Right lobe of liver (tissue), 4 donors: Measurements from ENCODE around the gene ADGRG2.

Experiments used
- POLR2A ChIP-seq: fragments of 450-650 bp; IDR thresholded peaks from one replicate; pipeline ENCODE4 v1.6.1; 2017; ENCODE audit warnings: antibody characterized with exemption, mild to moderate bottlenecking
- TF ChIP-seq, protein P1 (sequence below), 4 donors: fragments of 200-600 bp in 3 of 4; fragments of 450-650 bp in 1 of 4; IDR thresholded peaks; one replicate each; pipeline versions ENCODE4 v1.5.1 to v1.8.0; 2016 to 2022; ENCODE audit warnings: antibody characterized with exemption in 4 of 4, mild to moderate bottlenecking in 2 of 4
- donor health status: DM: no; HTN: no; CAD: no.
- donor health status: DM: no; HTN: no; CAD: no.
- donor health status: DM: no; HTN: yes; CAD: no.

DNA sequence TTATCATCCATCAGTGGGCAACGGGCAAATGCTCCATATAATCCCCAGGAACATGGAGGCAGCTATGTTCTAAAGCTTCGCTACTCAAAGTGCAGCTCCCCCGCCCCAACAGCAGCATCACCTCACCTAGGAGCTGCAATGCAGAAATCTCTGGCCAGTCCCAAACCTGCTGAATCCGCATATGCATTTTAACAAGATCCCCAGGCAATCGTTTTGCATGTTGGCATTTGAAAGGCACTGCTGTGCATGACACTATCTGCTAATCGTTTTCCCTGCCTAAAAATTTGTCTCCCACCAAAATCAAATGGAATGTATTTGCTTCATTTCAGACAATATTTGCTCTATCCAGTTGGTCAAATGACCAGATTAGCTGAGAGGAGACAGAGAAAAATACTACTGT lies 15.2 kb downstream of the ADGRG2 start:
- TF ChIP-seq, protein P1, sequence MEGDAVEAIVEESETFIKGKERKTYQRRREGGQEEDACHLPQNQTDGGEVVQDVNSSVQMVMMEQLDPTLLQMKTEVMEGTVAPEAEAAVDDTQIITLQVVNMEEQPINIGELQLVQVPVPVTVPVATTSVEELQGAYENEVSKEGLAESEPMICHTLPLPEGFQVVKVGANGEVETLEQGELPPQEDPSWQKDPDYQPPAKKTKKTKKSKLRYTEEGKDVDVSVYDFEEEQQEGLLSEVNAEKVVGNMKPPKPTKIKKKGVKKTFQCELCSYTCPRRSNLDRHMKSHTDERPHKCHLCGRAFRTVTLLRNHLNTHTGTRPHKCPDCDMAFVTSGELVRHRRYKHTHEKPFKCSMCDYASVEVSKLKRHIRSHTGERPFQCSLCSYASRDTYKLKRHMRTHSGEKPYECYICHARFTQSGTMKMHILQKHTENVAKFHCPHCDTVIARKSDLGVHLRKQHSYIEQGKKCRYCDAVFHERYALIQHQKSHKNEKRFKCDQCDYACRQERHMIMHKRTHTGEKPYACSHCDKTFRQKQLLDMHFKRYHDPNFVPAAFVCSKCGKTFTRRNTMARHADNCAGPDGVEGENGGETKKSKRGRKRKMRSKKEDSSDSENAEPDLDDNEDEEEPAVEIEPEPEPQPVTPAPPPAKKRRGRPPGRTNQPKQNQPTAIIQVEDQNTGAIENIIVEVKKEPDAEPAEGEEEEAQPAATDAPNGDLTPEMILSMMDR (IDR thresholded peaks at IDR 0.05) = no peak
- TF ChIP-seq POLR2A = no peak
